Stimulated activated CD8-positive, alpha-beta memory T cell treated with anti-CD3 and anti-CD28 coated beads, Interleukin-15, amount 100 ng/mL, for 4 hours (primary cell): ENCODE measurements around the gene ME2.
A peak's percentile ranks its signal among the peaks of the same experiment; 100 is the strongest.
"Not testable (repeated sequence)": the region's sequence is repeated elsewhere in the genome, so short reads cannot be mapped to it uniquely, and the experiment has no call there.

Source experiments
- DNase-seq, 2 donors: peaks; one replicate each; pipeline ENCODE4 v3.0.0-alpha.2; 2020; ENCODE audit warnings: low read depth in 2 of 2

The ME2 gene

GRCh38 chr18:50924372-50924771 lies 45.5 kb downstream of the ME2 start:
- DNase-seq, result no peak

- no peak for DNase-seq
Measured at GRCh38 chr18:50926521-50926920, 47.6 kb downstream of the ME2 start.

- DNase-seq, result no peak
Measured at GRCh38 chr18:50928551-50928950, 49.6 kb downstream of the ME2 start.

- no peak for DNase-seq
Measured at GRCh38 chr18:50933684-50934083, 54.8 kb downstream of the ME2 start.

- DNase-seq, result no peak
Measured at GRCh38 chr18:50934545-50935211, 55.8 kb downstream of the ME2 start.

GRCh38 chr18:50935493-50936191 lies 56.7 kb downstream of the ME2 start:
- no peak for DNase-seq

- no peak for DNase-seq
Measured at GRCh38 chr18:50937183-50937582, 58.3 kb downstream of the ME2 start.

- no peak for DNase-seq
Measured at GRCh38 chr18:50938912-50939311, 60.0 kb downstream of the ME2 start.

GRCh38 chr18:50944245-50944932 lies 65.5 kb downstream of the ME2 start:
- no peak for DNase-seq

GRCh38 chr18:50945918-50946317 lies 67.0 kb downstream of the ME2 start:
- DNase-seq, result not testable (repeated sequence)

- no peak for DNase-seq
Measured at GRCh38 chr18:50947899-50948298, 69.0 kb downstream of the ME2 start.

- DNase-seq, result no peak
Measured at GRCh38 chr18:50949185-50949584, 70.3 kb downstream of the ME2 start.

- DNase-seq, result no peak
Measured at GRCh38 chr18:50950626-50951025, 71.7 kb downstream of the ME2 start.

GRCh38 chr18:50953822-50954221 lies 74.9 kb downstream of the ME2 start:
- no peak for DNase-seq

- no peak for DNase-seq
Measured at GRCh38 chr18:50955253-50955652, 76.3 kb downstream of the ME2 start.

GRCh38 chr18:50956116-50956515 lies 77.2 kb downstream of the ME2 start:
- no peak for DNase-seq

GRCh38 chr18:50961974-50962373 lies 83.1 kb downstream of the ME2 start:
- DNase-seq, result no peak

- DNase-seq, result peak; percentile 14 to 47
Measured at GRCh38 chr18:50967714-50968661, 89.1 kb downstream of the ME2 start, which contains the start of gene ELAC1. Gene ELAC1, plus strand, starts transcription at chr18:50968040. Its CDS starts 6,365 bp downstream, at chr18:50974405.

GRCh38 chr18:50969448-50969847 lies 90.5 kb downstream of the ME2 start:
- DNase-seq, result no peak

GRCh38 chr18:50970006-50970405 lies 91.1 kb downstream of the ME2 start:
- DNase-seq, result no peak

GRCh38 chr18:50972404-50972803 lies 93.5 kb downstream of the ME2 start:
- DNase-seq, result not testable (repeated sequence)
